HepG2 (cell line): ENCODE measurements around the gene LHFPL2. TPM values are rescaled to one million over a fixed set of nuclear protein-coding genes. Genes with fewer than 3 reads are reported as not detected.
A peak's percentile ranks its signal among the peaks of the same experiment; 100 is the strongest.

Experiments used
- BHLHE40 ChIP-seq: IDR thresholded peaks from 2 replicates; pipeline ENCODE4 v1.6.1; 2011; ENCODE audit warnings: low read length, improper control_type of control experiment
- FOXA1 ChIP-seq, 2 experiments: fragments of 450-650 bp in 1 of 2; sonication (generic) in 1 of 2; formaldehyde crosslinking in 1 of 2; IDR thresholded peaks; 2 replicates each; pipeline versions ENCODE4 v1.4.0 to v1.6.1; 2016 to 2020; ENCODE audit warnings: missing genetic modification reagents in 1 of 2
- FUBP1 ChIP-seq: sonication (generic); formaldehyde crosslinking; IDR thresholded peaks from 2 replicates; pipeline ENCODE4 v1.5.1; 2020; ENCODE audit warnings: missing genetic modification reagents, mild to moderate bottlenecking, borderline replicate concordance
- GABPB1 ChIP-seq: IDR thresholded peaks from 2 replicates; pipeline ENCODE4 v1.6.1; 2016; ENCODE audit warnings: mild to moderate bottlenecking, missing genetic modification reagents, moderate library complexity, missing compliant biosample characterization
- ISX ChIP-seq: sonication (generic); formaldehyde crosslinking; conservative IDR thresholded peaks from 2 replicates; pipeline ENCODE4 v1.5.0; 2020; ENCODE audit warnings: missing genetic modification reagents
- MAX ChIP-seq: IDR thresholded peaks from 2 replicates; pipeline ENCODE4 v1.6.1; 2012; ENCODE audit warnings: inconsistent platforms
- MTF1 ChIP-seq: sonication (generic); formaldehyde crosslinking; IDR thresholded peaks from 2 replicates; pipeline ENCODE4 v1.5.0; 2020; ENCODE audit warnings: missing genetic modification reagents
- MYNN ChIP-seq: sonication (generic); formaldehyde crosslinking; IDR thresholded peaks from 2 replicates; pipeline ENCODE4 v1.4.0; 2020; ENCODE audit warnings: mild to moderate bottlenecking, low read depth, missing genetic modification reagents
- NFAT5 ChIP-seq: sonication (generic); formaldehyde crosslinking; IDR thresholded peaks from 2 replicates; pipeline ENCODE4 v1.4.0; 2020; ENCODE audit warnings: missing genetic modification reagents
- PBX2 ChIP-seq: IDR thresholded peaks from 2 replicates; pipeline ENCODE4 v1.6.1; 2016; ENCODE audit warnings: control low read depth
- PCBP2 ChIP-seq: fragments of 200-400 bp; formaldehyde crosslinking; optimal IDR thresholded peaks from 2 replicates; pipeline ENCODE3; 2018; ENCODE audit warnings: low read length, low read depth; ENCODE audit not compliant: poor library complexity, severe bottlenecking
- PRPF4 ChIP-seq: fragments of 200-400 bp; formaldehyde crosslinking; IDR thresholded peaks from 2 replicates; pipeline ENCODE4 v1.6.1; 2016; ENCODE audit warnings: low read length, low read depth; ENCODE audit not compliant: poor library complexity, severe bottlenecking
- ZBTB43 ChIP-seq: sonication (generic); formaldehyde crosslinking; conservative IDR thresholded peaks from 2 replicates; pipeline ENCODE4 v1.4.0; 2020; ENCODE audit warnings: missing genetic modification reagents
- ZEB1 ChIP-seq: IDR thresholded peaks from 2 replicates; pipeline ENCODE4 v1.6.1; 2012; ENCODE audit warnings: mild to moderate bottlenecking, low read depth, inconsistent platforms; ENCODE audit not compliant: insufficient replicate concordance
- ZNF136 ChIP-seq: sonication (generic); formaldehyde crosslinking; IDR thresholded peaks from 2 replicates; pipeline ENCODE4 v1.8.1; 2022; ENCODE audit warnings: low read depth, mild to moderate bottlenecking, moderate library complexity, missing genetic modification reagents
- ZNF33A ChIP-seq: sonication (generic); formaldehyde crosslinking; IDR thresholded peaks from 2 replicates; pipeline ENCODE4 v1.5.1; 2020; ENCODE audit warnings: missing genetic modification reagents, mild to moderate bottlenecking, moderate library complexity, borderline replicate concordance
- ZNF510 ChIP-seq: sonication (generic); formaldehyde crosslinking; IDR thresholded peaks from 2 replicates; pipeline ENCODE4 v1.4.0; 2020; ENCODE audit warnings: low read depth, mild to moderate bottlenecking, missing genetic modification reagents
- ZNF703 ChIP-seq: sonication (generic); formaldehyde crosslinking; IDR thresholded peaks from 2 replicates; pipeline ENCODE4 v1.5.1; 2020; ENCODE audit warnings: missing genetic modification reagents, mild to moderate bottlenecking, moderate library complexity, borderline replicate concordance
- ZSCAN25 ChIP-seq: sonication (generic); formaldehyde crosslinking; IDR thresholded peaks from 2 replicates; pipeline ENCODE4 v1.8.0; 2022; ENCODE audit warnings: mild to moderate bottlenecking, missing genetic modification reagents
- polyA plus RNA-seq, 8 experiments: library from polyadenylated mRNA; depleted of rRNA in 3 of 8; stranded (reverse) in 7 of 8; unstranded in 1 of 8; fragments of >200 nt; fragmentation: Illumina TruSeq in 4 of 8; extraction: Trizol in 4 of 8; gene quantifications; 2 replicates each; pipeline versions ENCODE4 v1.2.1 to v1.2.3, GENCODE V29; 2011 to 2016; ENCODE audit warnings: low read depth in 4 of 8, missing spikeins in 1 of 8, mixed read lengths in 1 of 8; ENCODE audit not compliant: insufficient read depth in 1 of 8
- total RNA-seq, 5 experiments: library from RNA; depleted of rRNA; stranded (reverse); fragments of >200 nt; fragmentation: Illumina TruSeq; extraction: Trizol; gene quantifications; 2 replicates each; pipeline ENCODE4 v1.2.3, GENCODE V29; 2016; ENCODE audit warnings: low read depth in 1 of 5

Gene LHFPL2
- total and polyA plus RNA-seq, 2 of the 13 experiments (the other 11 are each of a cell fraction or from before 2014, with no cell fraction given), result 6.0 to 20.0 TPM

- no peak for TF ChIP-seq ZSCAN25 (CRISPR knock-in tag)
- TF ChIP-seq NFAT5, result no peak
- no peak for TF ChIP-seq BHLHE40
- no peak for TF ChIP-seq ZNF703 (CRISPR knock-in tag)
- no peak for TF ChIP-seq ISX (CRISPR knock-in tag)
- no peak for TF ChIP-seq PCBP2
- TF ChIP-seq ZNF136 (CRISPR knock-in tag), result no peak
- no peak for TF ChIP-seq FOXA1 (IDR thresholded peaks at IDR 0.05)
- no peak for TF ChIP-seq FOXA1 (CRISPR knock-in tag; IDR thresholded peaks at IDR 0.05)
- no peak for TF ChIP-seq GABPB1 (CRISPR knock-in tag)
- TF ChIP-seq ZEB1, result no peak
- TF ChIP-seq ZBTB43, result 0 out of 2 replicates have a peak, but pooled peaks have one; percentile 44
- TF ChIP-seq PRPF4, result no peak
- no peak for TF ChIP-seq MYNN (CRISPR knock-in tag)
- no peak for TF ChIP-seq FUBP1 (CRISPR knock-in tag)
- no peak for TF ChIP-seq ZNF33A (CRISPR knock-in tag)
- no peak for TF ChIP-seq ZNF510 (CRISPR knock-in tag)
- TF ChIP-seq PBX2 (CRISPR knock-in tag), result no peak
- no peak for TF ChIP-seq MTF1 (CRISPR knock-in tag)
- TF ChIP-seq MAX, result peak; percentile 32; the same call in 1 of the 2 replicates
Measured at GRCh38 chr5:78640662-78641474, 7.7 kb downstream of the LHFPL2 start (continued).
